SH-SY5Y (cell line): ENCODE results near the gene CFAP65.

Experiments
- GATA2 ChIP-seq: IDR thresholded peaks from 2 replicates; pipeline ENCODE4 v1.6.1; 2011; ENCODE audit warnings: mild to moderate bottlenecking, low read depth, low read length
- GATA3 ChIP-seq: IDR thresholded peaks from 2 replicates; pipeline ENCODE4 v1.6.1; 2011; ENCODE audit warnings: low read depth, mild to moderate bottlenecking, low read length, moderate library complexity

DNA sequence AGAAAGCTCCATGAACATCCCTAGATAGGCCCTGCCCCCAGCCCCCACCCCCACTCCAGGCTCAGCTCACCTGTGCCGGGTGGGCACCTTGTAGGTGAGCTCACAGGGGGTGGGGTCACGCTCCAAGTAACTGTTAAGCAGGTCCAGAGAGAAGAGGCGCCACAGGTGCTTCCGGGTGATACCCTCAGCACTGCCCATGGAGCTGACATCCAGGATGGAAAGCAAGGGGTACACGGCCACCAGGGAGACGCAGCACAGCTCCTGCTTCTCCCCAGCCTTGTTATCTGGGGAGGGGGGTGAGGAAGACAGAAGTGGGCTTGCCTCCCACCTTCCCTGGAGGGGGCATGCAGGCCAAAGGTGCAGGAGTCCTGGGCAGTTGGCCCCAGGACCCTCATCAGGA is 21.9 kb downstream of the CFAP65 start:
- TF ChIP-seq GATA3: no peak
- no peak for TF ChIP-seq GATA2
